ENCODE results near the gene YY2.

The YY2 gene

DNA sequence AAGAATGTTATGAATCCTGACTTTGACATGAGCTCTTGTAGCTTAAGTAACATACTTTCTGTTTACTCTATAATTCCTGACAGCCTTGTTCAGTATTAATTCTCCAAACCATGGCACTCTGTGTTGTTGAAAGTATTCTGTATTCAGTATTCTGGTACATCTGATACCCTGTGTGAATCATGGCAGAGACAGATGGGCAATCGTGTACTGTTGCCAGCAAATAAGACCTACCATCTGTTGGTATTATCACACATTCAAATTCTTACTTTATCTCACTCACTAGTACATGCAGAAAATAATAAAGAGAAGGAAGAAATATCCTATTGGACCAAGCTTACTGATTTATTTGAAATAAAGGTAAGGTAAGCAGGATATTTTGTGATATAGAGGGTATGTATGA, 8.4 kb upstream of the YY2 start:
- H3K4me3 ChIP-seq (ENCODE audit: low read depth, low read length) = no peak overlapping the region
- no peaks in the 10 kb centered on the region for H3K9me3 ChIP-seq (ENCODE audit: control insufficient read depth, low read length)
- no peaks in the 10 kb centered on the region for H3K36me3 ChIP-seq (ENCODE audit: control insufficient read depth, insufficient read depth, low read length)
- no peaks in the 10 kb centered on the region for H3K27me3 ChIP-seq (ENCODE audit: control insufficient read depth, insufficient read depth, low read length)
- no peak overlapping the region for H3K4me2 ChIP-seq (ENCODE audit: low read length)
- no peaks in the 10 kb centered on the region for H3K79me2 ChIP-seq
- no peaks in the 10 kb centered on the region for H3K4me1 ChIP-seq
- TF ChIP-seq, protein P1, sequence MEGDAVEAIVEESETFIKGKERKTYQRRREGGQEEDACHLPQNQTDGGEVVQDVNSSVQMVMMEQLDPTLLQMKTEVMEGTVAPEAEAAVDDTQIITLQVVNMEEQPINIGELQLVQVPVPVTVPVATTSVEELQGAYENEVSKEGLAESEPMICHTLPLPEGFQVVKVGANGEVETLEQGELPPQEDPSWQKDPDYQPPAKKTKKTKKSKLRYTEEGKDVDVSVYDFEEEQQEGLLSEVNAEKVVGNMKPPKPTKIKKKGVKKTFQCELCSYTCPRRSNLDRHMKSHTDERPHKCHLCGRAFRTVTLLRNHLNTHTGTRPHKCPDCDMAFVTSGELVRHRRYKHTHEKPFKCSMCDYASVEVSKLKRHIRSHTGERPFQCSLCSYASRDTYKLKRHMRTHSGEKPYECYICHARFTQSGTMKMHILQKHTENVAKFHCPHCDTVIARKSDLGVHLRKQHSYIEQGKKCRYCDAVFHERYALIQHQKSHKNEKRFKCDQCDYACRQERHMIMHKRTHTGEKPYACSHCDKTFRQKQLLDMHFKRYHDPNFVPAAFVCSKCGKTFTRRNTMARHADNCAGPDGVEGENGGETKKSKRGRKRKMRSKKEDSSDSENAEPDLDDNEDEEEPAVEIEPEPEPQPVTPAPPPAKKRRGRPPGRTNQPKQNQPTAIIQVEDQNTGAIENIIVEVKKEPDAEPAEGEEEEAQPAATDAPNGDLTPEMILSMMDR (IDR thresholded peaks at IDR 0.05) = no peak
- no peak overlapping the region for H3K27ac ChIP-seq
- no peak overlapping the region for H3K9ac ChIP-seq
- H2AFZ ChIP-seq = no peak overlapping the region

DNA sequence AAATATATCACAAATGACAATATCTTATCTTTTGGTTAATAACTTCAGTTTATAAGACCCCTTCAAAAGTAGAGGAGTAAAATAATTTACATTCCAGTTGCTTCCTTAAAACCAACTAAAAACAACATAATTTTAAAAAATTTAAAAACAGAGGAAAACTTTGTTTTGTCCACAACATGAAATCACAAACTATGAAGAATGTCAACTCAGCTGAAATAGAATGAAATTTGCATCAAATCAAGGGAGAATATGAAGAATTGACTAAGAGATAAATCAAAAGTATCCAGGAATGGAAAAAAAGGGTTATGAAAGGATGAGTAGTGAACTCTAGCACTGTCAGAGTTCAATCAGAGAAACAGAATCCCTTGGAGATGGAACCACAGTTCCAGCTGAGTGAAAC, 2.2 kb upstream of the YY2 start:
- Histone ChIP-seq H3K27me3 (ENCODE audit: control insufficient read depth, insufficient read depth, low read length) (no peaks in the 10 kb centered on the region), H3K36me3 (ENCODE audit: control insufficient read depth, insufficient read depth, low read length) (no peaks in the 10 kb centered on the region), H3K4me1 (no peaks in the 10 kb centered on the region), H3K4me3 (ENCODE audit: low read depth, low read length) (no peak overlapping the region), H3K27ac (no peak overlapping the region), H2AFZ (no peak overlapping the region), H3K4me2 (ENCODE audit: low read length) (no peak overlapping the region), H3K79me2 (no peaks in the 10 kb centered on the region), H3K9me3 (ENCODE audit: control insufficient read depth, low read length) (no peaks in the 10 kb centered on the region), H3K9ac (no peak overlapping the region)
- TF ChIP-seq, protein P1 (IDR thresholded peaks at IDR 0.05) = no peak

DNA sequence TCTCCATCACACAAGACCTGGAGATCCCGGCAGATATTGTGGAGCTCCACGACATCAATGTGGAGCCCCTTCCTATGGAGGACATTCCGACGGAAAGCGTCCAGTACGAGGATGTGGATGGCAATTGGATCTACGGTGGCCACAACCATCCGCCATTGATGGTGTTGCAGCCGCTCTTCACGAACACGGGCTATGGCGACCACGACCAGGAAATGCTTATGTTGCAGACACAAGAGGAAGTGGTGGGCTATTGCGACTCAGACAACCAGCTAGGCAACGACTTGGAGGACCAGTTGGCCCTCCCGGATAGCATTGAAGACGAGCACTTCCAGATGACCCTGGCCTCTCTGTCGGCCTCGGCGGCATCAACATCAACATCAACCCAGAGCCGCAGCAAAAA, 717 bp downstream of the YY2 start:
- Histone ChIP-seq H3K4me1 (no peaks in the 10 kb centered on the region), H3K36me3 (ENCODE audit: control insufficient read depth, insufficient read depth, low read length) (no peaks in the 10 kb centered on the region), H3K9me3 (ENCODE audit: control insufficient read depth, low read length) (no peaks in the 10 kb centered on the region)

DNA sequence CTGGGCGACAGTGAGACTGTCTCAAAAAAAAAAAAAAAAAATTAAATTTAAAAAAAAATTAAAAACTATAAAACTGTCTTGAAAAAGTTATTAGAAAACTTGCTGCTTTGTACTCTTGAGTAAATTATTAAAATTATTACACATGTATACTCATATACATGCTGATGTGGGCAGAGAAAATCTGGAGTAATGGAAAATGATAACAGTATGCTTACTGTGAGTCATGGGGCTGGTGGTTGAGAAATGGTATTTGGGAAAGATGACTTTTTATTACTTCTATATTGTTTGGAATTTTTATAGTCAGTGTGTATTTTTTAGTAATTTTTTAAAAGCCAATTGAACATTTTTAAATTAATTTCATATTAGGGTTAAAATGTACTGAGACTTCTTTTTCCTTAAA, 7.5 kb downstream of the YY2 start:
- H3K27ac ChIP-seq = no peak overlapping the region
- H3K9ac ChIP-seq = no peak overlapping the region
- H3K4me1 ChIP-seq = no peaks in the 10 kb centered on the region
- no peak overlapping the region for H2AFZ ChIP-seq
- H3K79me2 ChIP-seq = no peaks in the 10 kb centered on the region
- TF ChIP-seq, protein P1 (IDR thresholded peaks at IDR 0.05) = no peak
- H3K36me3 ChIP-seq (ENCODE audit: control insufficient read depth, insufficient read depth, low read length) = no peaks in the 10 kb centered on the region
- H3K4me3 ChIP-seq (ENCODE audit: low read depth, low read length) = no peak overlapping the region
- H3K9me3 ChIP-seq (ENCODE audit: control insufficient read depth, low read length) = no peaks in the 10 kb centered on the region
- H3K27me3 ChIP-seq (ENCODE audit: control insufficient read depth, insufficient read depth, low read length) = no peaks in the 10 kb centered on the region
- no peak overlapping the region for H3K4me2 ChIP-seq (ENCODE audit: low read length)

More for the DNA sequence above, 717 bp downstream of the YY2 start:
- Histone ChIP-seq H3K9ac (no peak overlapping the region), H3K4me2 (ENCODE audit: low read length) (no peak overlapping the region), H3K4me3 (ENCODE audit: low read depth, low read length) (no peak overlapping the region), H3K27me3 (ENCODE audit: control insufficient read depth, insufficient read depth, low read length) (no peaks in the 10 kb centered on the region), H3K27ac (no peak overlapping the region), H3K79me2 (no peaks in the 10 kb centered on the region), H2AFZ (no peak overlapping the region)
- TF ChIP-seq, protein P1 (IDR thresholded peaks at IDR 0.05) = no peak

DNA sequence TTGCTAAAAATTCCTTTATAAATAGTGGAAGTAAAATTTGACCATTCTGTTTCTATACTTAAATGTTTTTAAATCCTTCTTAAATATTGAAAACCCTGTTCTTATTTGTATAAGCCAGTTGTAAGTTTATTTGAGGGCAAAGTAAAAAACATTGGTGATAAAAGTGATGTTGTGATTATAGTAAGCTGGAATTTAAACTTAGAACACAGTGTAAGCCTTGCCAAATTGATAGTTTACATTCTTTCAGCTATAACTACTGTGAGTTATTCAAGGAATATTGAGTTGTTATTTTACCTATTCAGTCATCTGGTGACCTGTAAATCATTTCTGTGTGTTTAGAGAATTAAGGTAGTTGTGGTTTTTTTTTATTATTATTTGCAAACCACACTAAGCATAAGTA, 9.6 kb downstream of the YY2 start:
- TF ChIP-seq, protein P1 (IDR thresholded peaks at IDR 0.05) = no peak
- Histone ChIP-seq H3K79me2 (no peaks in the 10 kb centered on the region), H3K4me3 (ENCODE audit: low read depth, low read length) (no peak overlapping the region), H3K36me3 (ENCODE audit: control insufficient read depth, insufficient read depth, low read length) (no peaks in the 10 kb centered on the region), H3K4me1 (no peaks in the 10 kb centered on the region), H3K9me3 (ENCODE audit: control insufficient read depth, low read length) (no peaks in the 10 kb centered on the region), H3K4me2 (ENCODE audit: low read length) (no peak overlapping the region), H3K9ac (no peak overlapping the region), H2AFZ (no peak overlapping the region), H3K27ac (no peak overlapping the region), H3K27me3 (ENCODE audit: control insufficient read depth, insufficient read depth, low read length) (no peaks in the 10 kb centered on the region)

All from parathyroid adenoma (tissue), 2 donors.